ENCODE measurements around the gene PSD. TPM values are rescaled to one million over a fixed set of nuclear protein-coding genes. Genes with fewer than 3 reads are reported as not detected.

The PSD gene
- total and polyA plus RNA-seq, 10 of the 15 experiments (the other 5 are each of a cell fraction or from before 2014, with no cell fraction given), result 0.11 to 2.0 (median 0.49) TPM; not detected in 2

DNA sequence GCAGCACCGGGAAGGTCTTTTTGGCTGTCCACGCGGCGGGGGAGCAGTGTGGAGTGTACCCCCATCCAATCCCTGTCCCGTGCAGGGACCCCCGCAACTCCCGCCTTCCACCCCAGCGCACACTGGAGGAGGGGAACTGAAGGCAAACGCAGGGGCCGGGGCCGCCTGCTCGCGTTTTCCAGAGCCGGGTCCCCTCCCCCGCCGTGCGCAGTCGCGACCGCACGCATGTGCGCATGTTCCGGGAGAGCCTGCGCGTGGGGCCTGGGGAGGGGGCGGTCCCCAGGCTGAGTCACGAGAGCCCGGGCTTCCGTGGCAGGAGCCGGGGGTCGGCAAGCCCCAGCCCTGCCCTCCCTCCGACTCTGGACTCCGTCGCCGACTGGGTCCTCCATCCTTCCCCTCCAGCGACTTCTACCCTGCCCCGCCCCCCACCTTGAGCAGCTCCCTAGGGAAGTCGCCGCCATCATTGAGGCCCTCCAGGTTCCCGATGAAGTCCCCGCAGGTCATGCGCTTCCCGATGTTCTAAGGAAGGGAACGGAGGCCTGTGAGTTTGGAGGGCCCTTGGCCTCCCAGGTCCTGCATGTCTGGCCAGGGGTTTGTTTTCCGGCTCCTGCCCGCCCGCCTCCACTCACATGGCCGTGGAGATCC lies 8.0 kb downstream of the PSD start:
- FAIRE-seq, result no peak
- TF ChIP-seq, protein P1, sequence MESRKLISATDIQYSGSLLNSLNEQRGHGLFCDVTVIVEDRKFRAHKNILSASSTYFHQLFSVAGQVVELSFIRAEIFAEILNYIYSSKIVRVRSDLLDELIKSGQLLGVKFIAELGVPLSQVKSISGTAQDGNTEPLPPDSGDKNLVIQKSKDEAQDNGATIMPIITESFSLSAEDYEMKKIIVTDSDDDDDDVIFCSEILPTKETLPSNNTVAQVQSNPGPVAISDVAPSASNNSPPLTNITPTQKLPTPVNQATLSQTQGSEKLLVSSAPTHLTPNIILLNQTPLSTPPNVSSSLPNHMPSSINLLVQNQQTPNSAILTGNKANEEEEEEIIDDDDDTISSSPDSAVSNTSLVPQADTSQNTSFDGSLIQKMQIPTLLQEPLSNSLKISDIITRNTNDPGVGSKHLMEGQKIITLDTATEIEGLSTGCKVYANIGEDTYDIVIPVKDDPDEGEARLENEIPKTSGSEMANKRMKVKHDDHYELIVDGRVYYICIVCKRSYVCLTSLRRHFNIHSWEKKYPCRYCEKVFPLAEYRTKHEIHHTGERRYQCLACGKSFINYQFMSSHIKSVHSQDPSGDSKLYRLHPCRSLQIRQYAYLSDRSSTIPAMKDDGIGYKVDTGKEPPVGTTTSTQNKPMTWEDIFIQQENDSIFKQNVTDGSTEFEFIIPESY (IDR thresholded peaks at IDR 0.05), result no peak
- peak; percentile 79 for TF ChIP-seq MEF2B (IDR thresholded peaks at IDR 0.05; ENCODE audit: partially characterized antibody, poor library complexity, severe bottlenecking)
- 0 out of 2 replicates have a peak, but pooled peaks have one; percentile 11 for TF ChIP-seq NRF1 (conservative IDR thresholded peaks at IDR 0.05; ENCODE audit: low read depth, low read length)
- peak; percentile 41; the same call in 1 of the 2 replicates for TF ChIP-seq BACH1 (IDR thresholded peaks at IDR 0.05; ENCODE audit: borderline replicate concordance)
- 0 out of 2 replicates have a peak, but pooled peaks have one; percentile 9 for TF ChIP-seq YY1 (IDR thresholded peaks at IDR 0.05; ENCODE audit: low read depth, low read length)
- TF ChIP-seq, protein P2, sequence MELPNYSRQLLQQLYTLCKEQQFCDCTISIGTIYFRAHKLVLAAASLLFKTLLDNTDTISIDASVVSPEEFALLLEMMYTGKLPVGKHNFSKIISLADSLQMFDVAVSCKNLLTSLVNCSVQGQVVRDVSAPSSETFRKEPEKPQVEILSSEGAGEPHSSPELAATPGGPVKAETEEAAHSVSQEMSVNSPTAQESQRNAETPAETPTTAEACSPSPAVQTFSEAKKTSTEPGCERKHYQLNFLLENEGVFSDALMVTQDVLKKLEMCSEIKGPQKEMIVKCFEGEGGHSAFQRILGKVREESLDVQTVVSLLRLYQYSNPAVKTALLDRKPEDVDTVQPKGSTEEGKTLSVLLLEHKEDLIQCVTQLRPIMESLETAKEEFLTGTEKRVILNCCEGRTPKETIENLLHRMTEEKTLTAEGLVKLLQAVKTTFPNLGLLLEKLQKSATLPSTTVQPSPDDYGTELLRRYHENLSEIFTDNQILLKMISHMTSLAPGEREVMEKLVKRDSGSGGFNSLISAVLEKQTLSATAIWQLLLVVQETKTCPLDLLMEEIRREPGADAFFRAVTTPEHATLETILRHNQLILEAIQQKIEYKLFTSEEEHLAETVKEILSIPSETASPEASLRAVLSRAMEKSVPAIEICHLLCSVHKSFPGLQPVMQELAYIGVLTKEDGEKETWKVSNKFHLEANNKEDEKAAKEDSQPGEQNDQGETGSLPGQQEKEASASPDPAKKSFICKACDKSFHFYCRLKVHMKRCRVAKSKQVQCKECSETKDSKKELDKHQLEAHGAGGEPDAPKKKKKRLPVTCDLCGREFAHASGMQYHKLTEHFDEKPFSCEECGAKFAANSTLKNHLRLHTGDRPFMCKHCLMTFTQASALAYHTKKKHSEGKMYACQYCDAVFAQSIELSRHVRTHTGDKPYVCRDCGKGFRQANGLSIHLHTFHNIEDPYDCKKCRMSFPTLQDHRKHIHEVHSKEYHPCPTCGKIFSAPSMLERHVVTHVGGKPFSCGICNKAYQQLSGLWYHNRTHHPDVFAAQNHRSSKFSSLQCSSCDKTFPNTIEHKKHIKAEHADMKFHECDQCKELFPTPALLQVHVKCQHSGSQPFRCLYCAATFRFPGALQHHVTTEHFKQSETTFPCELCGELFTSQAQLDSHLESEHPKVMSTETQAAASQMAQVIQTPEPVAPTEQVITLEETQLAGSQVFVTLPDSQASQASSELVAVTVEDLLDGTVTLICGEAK (IDR thresholded peaks at IDR 0.05; ENCODE audit: borderline replicate concordance), result no peak
- peak; percentile 52 to 84; a peak in 3 of 4 replicates for TF ChIP-seq BHLHE40 (IDR thresholded peaks at IDR 0.05; ENCODE audit: borderline replicate concordance in 1 of 2, low read depth in 2 of 2, low read length in 1 of 2)
- no peak for TF ChIP-seq IKZF2 (IDR thresholded peaks at IDR 0.05)
- TF ChIP-seq IKZF1 (conservative IDR thresholded peaks at IDR 0.05), result peak; percentile 38; the same call in 1 of the 2 replicates
- CTCF ChIA-PET, result interaction anchor here (1.7 kb wide), 1 partner anchor 12 kb away, joined by 7 read pairs; no protein-coding TSS in a partner anchor
- WGBS (ENCODE audit: insufficient coverage, insufficient replicate concordance, low lambda C conversion rate, missing lambda C conversion rate), result 3% methylated on average over 30 of the region's 48 CpGs
- Histone ChIP-seq H3K9ac (ENCODE audit: control insufficient read depth, insufficient read depth, low read length) (no peak overlapping the region), H2AFZ (ENCODE audit: control insufficient read depth, low read depth, low read length) (no peak overlapping the region), H3K27me3 (replicated peaks in 1 of 2; ENCODE audit: control insufficient read depth in 2 of 2, insufficient read depth in 2 of 2, low read length in 1 of 2) (peaks cover 17 to 21% of the 10 kb centered on the region in 2 experiments), H3K79me2 (ENCODE audit: control insufficient read depth, insufficient read depth, low read length) (no peaks in the 10 kb centered on the region), H3K27ac (ENCODE audit: control insufficient read depth, insufficient read depth) (no peak overlapping the region), H3K4me2 (ENCODE audit: control insufficient read depth, insufficient read depth) (no peak overlapping the region; the same call in 1 of the 2 replicates), H3K36me3 (ENCODE audit: control insufficient read depth in 2 of 2, insufficient read depth in 2 of 2, low read length in 1 of 2) (no peaks in the 10 kb centered on the region), H3K4me3 (no peak overlapping the region; the same call in 1 of the 2 replicates), H3K9me3 (replicated peaks; ENCODE audit: control insufficient read depth, insufficient read depth, low read length) (no peaks in the 10 kb centered on the region), H4K20me1 (ENCODE audit: control insufficient read depth, insufficient read depth) (peaks cover 5% of the 10 kb centered on the region; the same call in 1 of the 2 replicates), H3K4me1 (ENCODE audit: control insufficient read depth, insufficient read depth, low read length) (peaks cover 9% of the 10 kb centered on the region)
- DNase-seq (ENCODE audit: low read depth, low spot score), result no peak
- POLR2A ChIA-PET, result interaction anchor here (0.5 to 0.9 kb wide), 3 partner anchors 10 to 292 kb away, joined by 3 to 4 read pairs (median 3); partner anchors contain the start of gene FBXL15
- RAD21 ChIA-PET (ENCODE audit: unreplicated experiment), result interaction anchor here (0.9 kb wide), 1 partner anchor 11 kb away, joined by 4 read pairs; no protein-coding TSS in a partner anchor
- intact Hi-C loops (cut with micrococcal nuclease; ENCODE audit: unreplicated experiment), result no loop called here
- in situ Hi-C loops (cut with MboI), result no loop called here
- BruUV-seq (replicated peaks), result no TSS peak
- SMC1A ChIA-PET (ENCODE audit: uncharacterized antibody, unreplicated experiment), result interaction anchor here (1.2 kb wide), 1 partner anchor 13 kb away, joined by 3 read pairs; no protein-coding TSS in a partner anchor
- ATAC-seq, result no peak

Data from GM12878 (cell line).